Brain microvascular endothelial cell (primary cell): Measurements from ENCODE around the gene UBXN4.

Experiments used
- DNase-seq: peaks from one replicate; pipeline ENCODE4 v3.0.0-alpha.2; 2020
- H3K27ac ChIP-seq: fragments of 250-450 bp; sonication (Bioruptor Pico); 2 replicates; pipeline ENCODE4 v1.5.1; 2020; ENCODE audit warnings: mild to moderate bottlenecking, moderate library complexity
- H3K27me3 ChIP-seq: fragments of 250-450 bp; sonication (Bioruptor Pico); replicated peaks from 2 replicates; pipeline ENCODE4 v1.5.1; 2020; ENCODE audit warnings: mild to moderate bottlenecking
- H3K36me3 ChIP-seq: fragments of 250-450 bp; sonication (Bioruptor Pico); replicated peaks from 2 replicates; pipeline ENCODE4 v1.5.1; 2020; ENCODE audit warnings: mild to moderate bottlenecking
- H3K4me3 ChIP-seq: 2 replicates; pipeline ENCODE4 v1.5.1; 2011; ENCODE audit warnings: low read depth, mild to moderate bottlenecking, control low read depth, low read length, moderate library complexity
- in situ Hi-C: cut with HindIII; loops from 2 replicates; pipeline ENCODE4 v1.10.0; 2017; ENCODE audit warnings: low sequenced_read_pairs, low pct_ligation_motif_present
- TF ChIP-seq, protein P1 (sequence below): IDR thresholded peaks from 2 replicates; pipeline ENCODE4 v1.5.1; 2011; ENCODE audit warnings: low read depth, mild to moderate bottlenecking, moderate library complexity, low read length, control low read depth, inconsistent platforms; ENCODE audit errors: missing control alignments

Gene UBXN4

DNA sequence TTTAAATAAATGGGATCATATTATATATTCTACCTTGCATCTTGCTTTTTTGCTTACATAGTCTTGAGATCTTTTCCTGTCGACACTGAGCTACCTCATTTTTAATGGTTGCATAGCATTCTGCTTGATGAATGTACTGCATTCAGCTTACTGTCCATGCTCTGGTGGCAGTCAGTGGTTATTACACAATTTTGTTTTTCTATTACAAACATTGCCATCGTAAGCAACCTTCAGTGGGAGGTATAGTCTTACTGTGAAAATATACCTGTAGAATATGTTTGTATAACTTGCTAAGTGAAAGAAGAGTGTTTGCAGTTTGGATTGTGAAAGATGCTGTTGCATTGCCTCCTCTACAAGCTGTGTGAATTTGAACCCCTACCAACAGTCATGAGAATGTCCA lies 43.4 kb downstream of the UBXN4 start:
- H3K27me3 ChIP-seq, result no peaks in the 10 kb centered on the region
- TF ChIP-seq, protein P1, sequence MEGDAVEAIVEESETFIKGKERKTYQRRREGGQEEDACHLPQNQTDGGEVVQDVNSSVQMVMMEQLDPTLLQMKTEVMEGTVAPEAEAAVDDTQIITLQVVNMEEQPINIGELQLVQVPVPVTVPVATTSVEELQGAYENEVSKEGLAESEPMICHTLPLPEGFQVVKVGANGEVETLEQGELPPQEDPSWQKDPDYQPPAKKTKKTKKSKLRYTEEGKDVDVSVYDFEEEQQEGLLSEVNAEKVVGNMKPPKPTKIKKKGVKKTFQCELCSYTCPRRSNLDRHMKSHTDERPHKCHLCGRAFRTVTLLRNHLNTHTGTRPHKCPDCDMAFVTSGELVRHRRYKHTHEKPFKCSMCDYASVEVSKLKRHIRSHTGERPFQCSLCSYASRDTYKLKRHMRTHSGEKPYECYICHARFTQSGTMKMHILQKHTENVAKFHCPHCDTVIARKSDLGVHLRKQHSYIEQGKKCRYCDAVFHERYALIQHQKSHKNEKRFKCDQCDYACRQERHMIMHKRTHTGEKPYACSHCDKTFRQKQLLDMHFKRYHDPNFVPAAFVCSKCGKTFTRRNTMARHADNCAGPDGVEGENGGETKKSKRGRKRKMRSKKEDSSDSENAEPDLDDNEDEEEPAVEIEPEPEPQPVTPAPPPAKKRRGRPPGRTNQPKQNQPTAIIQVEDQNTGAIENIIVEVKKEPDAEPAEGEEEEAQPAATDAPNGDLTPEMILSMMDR, result peak; percentile 43
- no peak overlapping the region for H3K27ac ChIP-seq
- H3K4me3 ChIP-seq, result no peak overlapping the region
- DNase-seq, result no peak
- H3K36me3 ChIP-seq, result peaks cover 50% of the 10 kb centered on the region
- in situ Hi-C loops, result no loop called here

DNA sequence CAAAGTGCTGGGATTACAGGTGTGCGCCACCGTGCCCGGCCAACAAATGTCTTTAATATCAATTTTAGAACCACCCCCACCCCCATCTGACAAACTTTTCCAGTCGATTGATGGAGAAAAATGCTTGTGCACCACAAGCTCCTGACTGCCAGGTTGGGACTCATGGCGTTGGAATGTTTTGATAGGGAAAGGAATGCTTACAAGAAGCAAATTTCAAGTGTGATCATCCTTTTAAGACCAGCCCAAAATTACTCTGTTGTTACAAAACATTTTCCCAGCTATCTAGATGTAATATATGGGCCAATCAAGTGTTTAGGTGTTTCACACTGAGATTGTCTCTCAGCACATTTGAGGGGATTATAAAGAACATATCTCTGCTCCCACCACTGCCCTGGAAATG lies 45.2 kb downstream of the UBXN4 start:
- peak; percentile 90 for DNase-seq
- peaks cover 32% of the 10 kb centered on the region for H3K36me3 ChIP-seq
- in situ Hi-C loops, result no loop called here
- peak overlapping the region; percentile 65 for H3K27ac ChIP-seq
- TF ChIP-seq, protein P1, result no peak
- no peak overlapping the region for H3K4me3 ChIP-seq
- no peaks in the 10 kb centered on the region for H3K27me3 ChIP-seq

DNA sequence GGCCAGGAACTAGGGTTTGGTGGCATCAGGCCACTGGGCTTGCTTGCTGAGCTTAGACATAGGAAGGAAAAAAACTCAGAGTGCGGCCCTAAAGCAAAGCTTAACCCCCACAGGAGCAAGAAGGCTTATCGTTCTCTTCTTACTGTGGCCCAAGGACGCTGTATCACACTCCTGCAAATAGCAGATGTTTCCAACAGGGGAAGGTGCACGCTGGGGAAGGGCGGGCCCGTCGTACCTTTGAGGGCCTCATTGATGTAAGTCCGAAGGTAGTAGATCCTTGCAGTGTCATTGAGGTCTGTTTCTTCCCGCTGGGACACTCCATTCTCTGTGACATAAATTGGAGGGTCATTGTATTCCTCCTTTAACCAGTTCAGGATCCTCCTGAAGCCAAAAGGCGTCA lies 48.8 kb downstream of the UBXN4 start:
- Histone ChIP-seq H3K27ac (no peak overlapping the region), H3K27me3 (no peaks in the 10 kb centered on the region), H3K36me3 (no peaks in the 10 kb centered on the region), H3K4me3 (no peak overlapping the region)
- in situ Hi-C loops, result no loop called here
- no peak for DNase-seq
- TF ChIP-seq, protein P1, result no peak

DNA sequence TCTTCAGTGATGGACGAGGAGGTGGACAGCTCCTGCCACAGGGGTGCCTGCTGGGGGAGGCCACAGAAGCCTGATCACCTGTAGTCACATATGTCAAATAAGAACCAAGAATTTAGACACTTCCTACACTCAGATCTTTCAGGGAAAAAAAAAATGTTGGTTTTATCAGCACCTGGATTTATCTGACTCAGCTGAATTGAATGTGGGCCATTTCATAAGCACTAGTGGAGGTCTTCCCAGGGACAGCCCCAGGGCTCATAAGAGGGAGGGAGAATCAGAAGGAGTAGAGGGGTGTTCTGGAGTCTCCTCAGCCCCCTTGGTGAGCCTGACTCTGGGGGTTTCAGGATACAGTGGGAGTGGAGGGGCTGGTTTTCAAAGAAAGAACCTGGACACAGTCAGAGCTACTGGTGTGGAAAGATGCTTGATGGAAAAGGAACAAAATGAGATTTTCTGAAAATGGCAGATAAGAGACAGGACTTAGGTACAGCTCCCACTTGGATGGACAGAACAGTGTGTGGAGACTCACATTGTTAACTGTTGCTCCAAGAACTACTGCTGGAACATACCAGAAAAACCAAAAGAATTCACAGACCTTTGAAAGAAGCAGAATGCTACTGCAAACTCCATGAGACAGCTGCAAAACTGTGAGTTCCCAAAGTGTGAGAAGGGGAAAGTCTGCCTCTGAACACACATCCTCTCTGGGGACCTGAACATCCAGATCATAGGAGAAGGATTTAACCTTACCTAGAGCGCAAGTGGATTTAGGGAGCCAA lies 49.9 kb downstream of the UBXN4 start:
- in situ Hi-C loops, result no loop called here
- TF ChIP-seq, protein P1, result no peak
- no peaks in the 10 kb centered on the region for H3K27me3 ChIP-seq
- H3K27ac ChIP-seq, result no peak overlapping the region
- no peak overlapping the region for H3K4me3 ChIP-seq
- H3K36me3 ChIP-seq, result no peaks in the 10 kb centered on the region
- no peak for DNase-seq

DNA sequence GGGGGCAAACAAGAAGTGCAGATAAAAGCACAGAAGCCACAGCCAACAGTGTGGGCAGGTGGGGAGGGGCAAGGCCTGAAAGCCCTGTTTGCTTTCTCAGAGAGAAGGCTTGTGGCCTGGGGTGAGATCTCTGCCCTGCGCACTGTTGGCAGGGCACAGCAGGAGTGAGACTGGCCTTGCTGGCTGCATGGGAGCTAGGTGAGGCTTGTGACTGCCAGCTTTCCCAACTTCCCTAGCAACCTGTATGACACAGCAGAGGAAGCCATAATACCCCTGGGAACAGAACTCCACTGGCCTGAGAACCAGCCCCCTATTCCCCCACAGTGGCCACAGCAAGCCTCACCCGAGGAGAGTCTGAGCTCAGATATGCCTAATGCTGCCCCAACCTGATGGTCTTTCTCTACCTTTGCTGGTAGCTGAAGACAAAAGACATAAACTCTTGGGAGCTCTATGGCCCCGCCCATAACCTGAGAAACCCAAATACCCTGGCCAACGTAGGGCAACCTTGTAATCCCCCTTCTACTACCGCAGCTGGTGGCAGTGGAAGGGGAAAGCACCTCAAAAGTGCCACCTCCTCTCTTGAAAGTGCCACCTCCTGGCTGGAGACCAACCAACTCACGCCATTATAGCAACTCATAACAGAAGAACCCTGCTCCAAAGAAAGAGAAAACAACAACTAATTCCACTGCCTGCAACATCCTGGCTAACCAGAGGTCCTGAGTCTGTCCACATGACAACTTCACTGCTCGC lies 50.9 kb downstream of the UBXN4 start:
- H3K27me3 ChIP-seq, result no peaks in the 10 kb centered on the region
- no peaks in the 10 kb centered on the region for H3K36me3 ChIP-seq
- no peak overlapping the region for H3K4me3 ChIP-seq
- H3K27ac ChIP-seq, result no peak overlapping the region
- in situ Hi-C loops, result no loop called here
- no peak for DNase-seq
- TF ChIP-seq, protein P1, result no peak
